Measurements from ENCODE around the gene ZNF681. TPM values are rescaled to one million over a fixed set of nuclear protein-coding genes. Genes with fewer than 3 reads are reported as not detected.

ZNF681 gene
- total and polyA plus RNA-seq, 9 of the 15 experiments (the other 6 are each of a cell fraction or from before 2014, with no cell fraction given) = 2.8 to 8.6 (median 4.1) TPM

DNA sequence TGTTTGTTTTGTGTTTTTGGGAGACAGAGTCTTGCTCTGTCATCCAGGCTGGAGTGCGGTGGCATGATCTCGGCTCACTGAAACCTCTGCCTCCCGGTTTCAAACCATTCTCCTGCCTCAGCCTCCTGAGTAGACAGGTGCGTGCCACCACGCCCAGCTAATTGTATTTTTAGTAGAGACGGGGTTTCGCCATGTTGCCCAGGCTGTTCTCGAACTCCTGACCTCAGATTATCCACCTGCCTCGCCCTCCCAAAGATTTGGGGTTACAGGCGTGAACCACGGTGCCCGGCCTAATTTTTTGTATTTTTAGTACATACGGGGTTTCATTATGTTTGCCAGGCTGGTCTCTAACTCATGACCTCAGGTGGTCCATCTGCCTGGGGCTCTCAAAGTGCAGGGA is 8.3 kb upstream of the ZNF681 start:
- TF ChIP-seq, protein P1, sequence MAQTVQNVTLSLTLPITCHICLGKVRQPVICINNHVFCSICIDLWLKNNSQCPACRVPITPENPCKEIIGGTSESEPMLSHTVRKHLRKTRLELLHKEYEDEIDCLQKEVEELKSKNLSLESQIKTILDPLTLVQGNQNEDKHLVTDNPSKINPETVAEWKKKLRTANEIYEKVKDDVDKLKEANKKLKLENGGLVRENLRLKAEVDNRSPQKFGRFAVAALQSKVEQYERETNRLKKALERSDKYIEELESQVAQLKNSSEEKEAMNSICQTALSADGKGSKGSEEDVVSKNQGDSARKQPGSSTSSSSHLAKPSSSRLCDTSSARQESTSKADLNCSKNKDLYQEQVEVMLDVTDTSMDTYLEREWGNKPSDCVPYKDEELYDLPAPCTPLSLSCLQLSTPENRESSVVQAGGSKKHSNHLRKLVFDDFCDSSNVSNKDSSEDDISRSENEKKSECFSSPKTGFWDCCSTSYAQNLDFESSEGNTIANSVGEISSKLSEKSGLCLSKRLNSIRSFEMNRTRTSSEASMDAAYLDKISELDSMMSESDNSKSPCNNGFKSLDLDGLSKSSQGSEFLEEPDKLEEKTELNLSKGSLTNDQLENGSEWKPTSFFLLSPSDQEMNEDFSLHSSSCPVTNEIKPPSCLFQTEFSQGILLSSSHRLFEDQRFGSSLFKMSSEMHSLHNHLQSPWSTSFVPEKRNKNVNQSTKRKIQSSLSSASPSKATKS (CRISPR knock-in tag; IDR thresholded peaks at IDR 0.05) = no peak
- Histone ChIP-seq H3K4me3 (0 out of 2 replicates have a peak overlapping the region, but pooled peaks have one; percentile 5), H3K9ac (ENCODE audit: insufficient read depth in 1 of 2, low read depth in 2 of 2, low read length in 2 of 2) (peak overlapping the region in 1 of 2 experiments; percentile 8; a peak in 1 of 4 replicates), H3K27ac (ENCODE audit: extremely low read depth, low read depth, low read length) (peak overlapping the region; percentile 40; the same call in 1 of the 3 replicates), H3K36me3 (ENCODE audit: control insufficient read depth, insufficient read depth, low read length) (peaks cover 32% of the 10 kb centered on the region; the same call in 2 of the 3 replicates), H3K4me1 (replicated peaks in 1 of 2; ENCODE audit: control insufficient read depth in 2 of 2, insufficient read depth in 2 of 2, low read length in 2 of 2) (peaks cover 4 to 7% of the 10 kb centered on the region in 2 experiments; a peak in 4 of 5 replicates), H3K27me3 (ENCODE audit: control insufficient read depth in 2 of 2, insufficient read depth in 2 of 2, low read length in 2 of 2) (no peaks in the 10 kb centered on the region), H3K9me3 (replicated peaks; ENCODE audit: control insufficient read depth, insufficient read depth, low read depth, low read length) (no peaks in the 10 kb centered on the region), H4K20me1 (replicated peaks; ENCODE audit: control insufficient read depth, insufficient read depth, low read length) (no peaks in the 10 kb centered on the region; the same call in 1 of the 2 replicates), H3K9me1 (ENCODE audit: control insufficient read depth, insufficient read depth, low read length) (peaks cover 4% of the 10 kb centered on the region), H3K79me2 (ENCODE audit: control insufficient read depth, insufficient read depth, low read length) (peaks cover 86% of the 10 kb centered on the region), H2AFZ (ENCODE audit: low read depth, low read length) (no peak overlapping the region), H3K4me2 (ENCODE audit: insufficient read depth, low read length) (no peak overlapping the region; the same call in 1 of the 2 replicates)
- ChIA-PET CTCF (ENCODE audit: low intra/inter-chr PET ratio) (no interaction called here), POLR2A (no interaction called here)
- ATAC-seq = no peak
- no TSS peak for BruUV-seq (replicated peaks)
- intact Hi-C loops (cut with micrococcal nuclease) = no loop called here
- FAIRE-seq = no peak
- WGBS (ENCODE audit: insufficient coverage, low coverage, missing lambda C conversion rate) = 71% methylated on average over 9 of the region's 13 CpGs
- in situ Hi-C loops (cut with MboI) = no loop called here
- no peak for DNase-seq (ENCODE audit: extremely low read depth in 1 of 4, low spot score in 3 of 4)

DNA sequence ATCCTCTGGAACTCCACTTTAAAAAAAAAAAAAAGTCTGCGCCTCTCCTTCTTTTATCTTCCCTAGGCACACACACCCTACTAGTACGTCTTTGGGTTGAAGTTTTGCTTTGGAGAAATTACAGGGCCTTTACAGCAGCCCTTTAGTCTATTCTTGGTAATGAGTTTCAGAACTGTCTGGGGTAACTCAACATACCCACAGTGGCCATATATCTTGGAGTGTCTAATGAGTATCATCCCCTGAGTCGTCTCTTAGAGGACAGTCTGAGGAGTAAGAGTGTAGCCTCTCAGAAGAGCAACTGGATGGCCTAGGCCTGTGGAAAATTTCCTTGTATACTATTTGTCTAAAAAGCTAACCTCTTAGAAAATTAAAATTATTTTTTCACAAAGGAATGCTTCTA is 6.1 kb upstream of the ZNF681 start:
- H3K27ac ChIP-seq (ENCODE audit: extremely low read depth, low read depth, low read length) = peak overlapping the region; percentile 81; the same call in 2 of the 3 replicates
- BruUV-seq (replicated peaks) = no TSS peak
- DNase-seq (ENCODE audit: extremely low read depth in 1 of 4, low spot score in 3 of 4) (peak in 2 of 4 experiments; percentile 5 to 36), ATAC-seq (peak; percentile 13), FAIRE-seq (no peak)
- peaks cover 65% of the 10 kb centered on the region for H3K79me2 ChIP-seq (ENCODE audit: control insufficient read depth, insufficient read depth, low read length)
- in situ Hi-C loops (cut with MboI) = no loop called here
- H3K4me3 ChIP-seq = peak overlapping the region; percentile 63
- H3K36me3 ChIP-seq (ENCODE audit: control insufficient read depth, insufficient read depth, low read length) = peaks cover 17% of the 10 kb centered on the region; the same call in 2 of the 3 replicates
- no peak overlapping the region for H2AFZ ChIP-seq (ENCODE audit: low read depth, low read length)
- POLR2A ChIA-PET = no interaction called here
- peaks cover 0 to 4% of the 10 kb centered on the region in 2 experiments; a peak in 3 of 5 replicates for H3K4me1 ChIP-seq (replicated peaks in 1 of 2; ENCODE audit: control insufficient read depth in 2 of 2, insufficient read depth in 2 of 2, low read length in 2 of 2)
- H3K9me1 ChIP-seq (ENCODE audit: control insufficient read depth, insufficient read depth, low read length) = peaks cover 4% of the 10 kb centered on the region
- no peaks in the 10 kb centered on the region for H3K9me3 ChIP-seq (replicated peaks; ENCODE audit: control insufficient read depth, insufficient read depth, low read depth, low read length)
- WGBS (ENCODE audit: insufficient coverage, low coverage, missing lambda C conversion rate) = 9% methylated on average over 3 of the region's 3 CpGs
- no peaks in the 10 kb centered on the region for H4K20me1 ChIP-seq (replicated peaks; ENCODE audit: control insufficient read depth, insufficient read depth, low read length)
- H3K27me3 ChIP-seq (ENCODE audit: control insufficient read depth in 2 of 2, insufficient read depth in 2 of 2, low read length in 2 of 2) = no peaks in the 10 kb centered on the region
- peak overlapping the region in 1 of 2 experiments; percentile 76; a peak in 2 of 4 replicates for H3K9ac ChIP-seq (ENCODE audit: insufficient read depth in 1 of 2, low read depth in 2 of 2, low read length in 2 of 2)
- intact Hi-C loops (cut with micrococcal nuclease) = no loop called here
- peak overlapping the region; percentile 84 for H3K4me2 ChIP-seq (ENCODE audit: insufficient read depth, low read length)
- CTCF ChIA-PET (ENCODE audit: low intra/inter-chr PET ratio) = no interaction called here
- TF ChIP-seq KLF16 (IDR thresholded peaks at IDR 0.05) (no peak), RBFOX2 (IDR thresholded peaks at IDR 0.05; ENCODE audit: low read depth, low read length) (no peak), TFAP4 (CRISPR knock-in tag; IDR thresholded peaks at IDR 0.05; ENCODE audit: borderline replicate concordance) (no peak), HINFP (tag; conservative IDR thresholded peaks at IDR 0.05; ENCODE audit: low read depth) (no peak), MEIS2 (IDR thresholded peaks at IDR 0.05; ENCODE audit: partially characterized antibody) (peak; percentile 23), STAG1 (CRISPR knock-in tag; IDR thresholded peaks at IDR 0.05; ENCODE audit: borderline replicate concordance) (no peak)
- TF ChIP-seq, protein P2, sequence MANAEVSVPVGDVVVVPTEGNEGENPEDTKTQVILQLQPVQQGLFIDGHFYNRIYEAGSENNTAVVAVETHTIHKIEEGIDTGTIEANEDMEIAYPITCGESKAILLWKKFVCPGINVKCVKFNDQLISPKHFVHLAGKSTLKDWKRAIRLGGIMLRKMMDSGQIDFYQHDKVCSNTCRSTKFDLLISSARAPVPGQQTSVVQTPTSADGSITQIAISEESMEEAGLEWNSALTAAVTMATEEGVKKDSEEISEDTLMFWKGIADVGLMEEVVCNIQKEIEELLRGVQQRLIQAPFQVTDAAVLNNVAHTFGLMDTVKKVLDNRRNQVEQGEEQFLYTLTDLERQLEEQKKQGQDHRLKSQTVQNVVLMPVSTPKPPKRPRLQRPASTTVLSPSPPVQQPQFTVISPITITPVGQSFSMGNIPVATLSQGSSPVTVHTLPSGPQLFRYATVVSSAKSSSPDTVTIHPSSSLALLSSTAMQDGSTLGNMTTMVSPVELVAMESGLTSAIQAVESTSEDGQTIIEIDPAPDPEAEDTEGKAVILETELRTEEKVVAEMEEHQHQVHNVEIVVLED (CRISPR knock-in tag; IDR thresholded peaks at IDR 0.05) = no peak
